Right atrium auricular region (tissue), 2 donors: ENCODE data around the gene KRTAP5-5. TPM values are rescaled to one million over a fixed set of nuclear protein-coding genes. Genes with fewer than 3 reads are reported as not detected.

Source experiments
- DNase-seq: peaks from one replicate; pipeline ENCODE4 v3.0.0-alpha.2; 2019; ENCODE audit warnings: low spot score
- H3K27ac ChIP-seq, 2 donors: fragments of 200-600 bp; sonication (generic); 1 replicate in 1 of 2; 2 replicates in 1 of 2; pipeline ENCODE4 v1.5.1; 2016 to 2019
- H3K27me3 ChIP-seq, 2 donors: fragments of 200-600 bp; sonication (generic); one replicate each; pipeline versions ENCODE4 v1.5.1 to v1.6.0; 2017 to 2019
- H3K36me3 ChIP-seq: fragments of 200-600 bp; sonication (generic); one replicate; pipeline ENCODE4 v1.5.1; 2016
- H3K4me1 ChIP-seq, 2 donors: fragments of 200-600 bp; sonication (generic); one replicate each; pipeline versions ENCODE4 v1.5.1 to v1.6.0; 2017 to 2019
- H3K4me3 ChIP-seq, 2 donors: fragments of 200-600 bp; sonication (generic); 1 replicate in 1 of 2; 2 replicates in 1 of 2; pipeline ENCODE4 v1.5.1; 2017 to 2019; ENCODE audit warnings: mild to moderate bottlenecking in 1 of 2, moderate library complexity in 1 of 2
- H3K9me3 ChIP-seq, 2 donors: fragments of 200-600 bp; sonication (generic); one replicate each; pipeline ENCODE4 v1.5.1; 2019
- total RNA-seq, 2 donors: library from RNA; depleted of rRNA; stranded (reverse); fragments of >200 nt; gene quantifications; one replicate each; pipeline ENCODE4 v1.1.0, GENCODE V29; 2016
- TF ChIP-seq, protein P1 (sequence below), 2 donors: fragments of 200-600 bp; sonication (generic); IDR thresholded peaks; one replicate each; pipeline ENCODE4 v1.5.1; 2019; ENCODE audit warnings: antibody characterized with exemption in 2 of 2

Gene KRTAP5-5
- total RNA-seq, 2 donors from 2014 or later: not detected

GRCh38 chr11:1652442-1652770 is 22.8 kb downstream of the KRTAP5-5 start:
- TF ChIP-seq, protein P1, sequence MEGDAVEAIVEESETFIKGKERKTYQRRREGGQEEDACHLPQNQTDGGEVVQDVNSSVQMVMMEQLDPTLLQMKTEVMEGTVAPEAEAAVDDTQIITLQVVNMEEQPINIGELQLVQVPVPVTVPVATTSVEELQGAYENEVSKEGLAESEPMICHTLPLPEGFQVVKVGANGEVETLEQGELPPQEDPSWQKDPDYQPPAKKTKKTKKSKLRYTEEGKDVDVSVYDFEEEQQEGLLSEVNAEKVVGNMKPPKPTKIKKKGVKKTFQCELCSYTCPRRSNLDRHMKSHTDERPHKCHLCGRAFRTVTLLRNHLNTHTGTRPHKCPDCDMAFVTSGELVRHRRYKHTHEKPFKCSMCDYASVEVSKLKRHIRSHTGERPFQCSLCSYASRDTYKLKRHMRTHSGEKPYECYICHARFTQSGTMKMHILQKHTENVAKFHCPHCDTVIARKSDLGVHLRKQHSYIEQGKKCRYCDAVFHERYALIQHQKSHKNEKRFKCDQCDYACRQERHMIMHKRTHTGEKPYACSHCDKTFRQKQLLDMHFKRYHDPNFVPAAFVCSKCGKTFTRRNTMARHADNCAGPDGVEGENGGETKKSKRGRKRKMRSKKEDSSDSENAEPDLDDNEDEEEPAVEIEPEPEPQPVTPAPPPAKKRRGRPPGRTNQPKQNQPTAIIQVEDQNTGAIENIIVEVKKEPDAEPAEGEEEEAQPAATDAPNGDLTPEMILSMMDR (IDR thresholded peaks at IDR 0.05): no peak
- H3K36me3 ChIP-seq: no peaks in the 10 kb centered on the region
- no peak overlapping the region for H3K27ac ChIP-seq
- no peaks in the 10 kb centered on the region for H3K27me3 ChIP-seq
- no peak overlapping the region for H3K4me3 ChIP-seq
- H3K9me3 ChIP-seq: no peaks in the 10 kb centered on the region
- DNase-seq: no peak
- H3K4me1 ChIP-seq: no peaks in the 10 kb centered on the region

- no peaks in the 10 kb centered on the region for H3K4me1 ChIP-seq
- TF ChIP-seq, protein P1 (IDR thresholded peaks at IDR 0.05): peak; percentile 95 to 99
- DNase-seq: peak; percentile 72
- H3K27ac ChIP-seq: no peak overlapping the region
- no peaks in the 10 kb centered on the region for H3K36me3 ChIP-seq
- H3K9me3 ChIP-seq: no peaks in the 10 kb centered on the region
- H3K4me3 ChIP-seq: no peak overlapping the region
- H3K27me3 ChIP-seq: no peaks in the 10 kb centered on the region
Measured at GRCh38 chr11:1652771-1653540, 23.4 kb downstream of the KRTAP5-5 start.

DNA sequence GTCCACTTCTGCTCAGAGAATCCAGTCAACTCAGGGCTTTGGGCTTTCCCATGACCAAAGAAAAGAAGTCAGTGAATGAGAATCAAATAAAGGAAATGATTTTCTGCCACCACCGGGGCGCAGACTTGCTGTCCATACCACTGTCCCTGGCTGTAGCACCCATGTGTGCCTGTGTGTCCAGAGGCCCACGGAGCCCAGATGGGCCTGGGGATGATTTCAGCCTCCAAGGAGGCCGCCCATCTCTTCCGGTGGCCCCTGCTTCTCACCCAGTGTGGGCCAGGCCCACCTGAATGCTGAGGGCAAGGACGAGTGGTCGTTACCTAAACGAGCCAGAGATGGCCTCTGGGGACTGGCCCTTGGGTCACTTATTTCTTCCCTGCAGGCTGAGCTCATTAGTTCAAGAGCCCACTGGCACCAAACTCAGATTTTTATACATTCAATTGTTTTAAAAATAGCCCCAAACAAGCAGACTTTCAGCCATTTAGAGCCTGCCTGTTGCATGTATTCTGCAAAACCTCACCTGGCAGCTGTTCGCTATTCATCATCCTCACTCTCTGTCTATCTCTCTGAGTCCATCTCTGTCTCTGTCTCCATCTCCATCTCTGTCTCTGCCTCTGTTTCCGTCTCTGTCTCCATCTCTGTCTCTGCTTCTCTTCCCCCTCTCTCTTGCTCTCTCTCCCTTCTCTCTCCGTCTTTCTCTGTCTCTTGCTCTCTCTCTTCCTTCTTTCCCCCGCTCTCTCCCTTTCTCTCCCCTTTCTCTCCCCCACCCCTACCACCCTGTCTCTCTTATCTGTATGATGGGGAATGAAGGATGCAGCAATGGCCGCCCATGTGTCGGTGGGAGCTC is 24.2 kb downstream of the KRTAP5-5 start:
- no peaks in the 10 kb centered on the region for H3K4me1 ChIP-seq
- H3K27ac ChIP-seq: no peak overlapping the region
- no peaks in the 10 kb centered on the region for H3K27me3 ChIP-seq
- no peaks in the 10 kb centered on the region for H3K9me3 ChIP-seq
- TF ChIP-seq, protein P1 (IDR thresholded peaks at IDR 0.05): no peak
- H3K4me3 ChIP-seq: no peak overlapping the region
- DNase-seq: no peak
- H3K36me3 ChIP-seq: no peaks in the 10 kb centered on the region

DNA sequence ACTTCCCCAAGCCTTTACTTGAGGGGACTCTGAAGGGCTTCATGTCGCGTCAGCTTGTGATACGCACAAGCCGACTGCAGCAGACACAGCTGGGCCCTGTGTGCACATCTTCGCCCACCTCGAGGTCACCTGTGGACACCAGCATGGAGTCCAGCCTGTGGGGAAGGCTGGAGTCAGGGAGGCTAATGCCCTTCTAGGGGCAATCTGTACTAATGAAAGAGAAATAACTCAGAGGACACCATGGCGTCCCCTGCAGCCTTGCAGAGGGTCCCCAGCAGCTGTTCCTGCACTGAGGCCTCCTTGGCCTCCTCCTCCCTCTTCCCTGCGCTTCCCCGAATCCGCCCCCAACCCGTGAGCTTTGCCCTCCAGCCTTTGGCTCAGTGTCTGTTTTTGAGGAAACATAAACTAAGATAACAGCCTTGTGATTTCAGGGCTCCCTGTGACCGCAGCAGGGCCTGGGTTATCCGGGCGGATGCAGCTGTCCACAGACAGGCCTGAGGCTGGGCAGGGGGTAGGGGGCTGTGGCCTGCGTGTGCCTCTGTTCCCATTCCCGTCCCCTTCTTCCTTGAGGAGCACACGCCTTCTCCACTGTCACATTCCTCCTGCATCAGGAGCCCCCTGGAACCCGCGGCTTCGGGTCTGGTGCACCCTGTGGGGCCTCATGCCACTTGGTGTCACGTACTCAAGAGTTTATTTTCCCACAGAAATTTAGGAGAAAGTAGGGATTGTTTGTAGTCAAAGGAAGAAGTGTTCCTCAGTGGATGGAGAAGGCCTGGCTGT is 25.0 kb downstream of the KRTAP5-5 start:
- no peak for DNase-seq
- Histone ChIP-seq H3K4me3 (no peak overlapping the region), H3K4me1 (no peaks in the 10 kb centered on the region), H3K36me3 (no peaks in the 10 kb centered on the region), H3K27me3 (no peaks in the 10 kb centered on the region), H3K9me3 (no peaks in the 10 kb centered on the region), H3K27ac (no peak overlapping the region)
- TF ChIP-seq, protein P1 (IDR thresholded peaks at IDR 0.05): no peak

- TF ChIP-seq, protein P1 (IDR thresholded peaks at IDR 0.05): no peak
- no peak overlapping the region for H3K27ac ChIP-seq
- H3K36me3 ChIP-seq: no peaks in the 10 kb centered on the region
- H3K9me3 ChIP-seq: no peaks in the 10 kb centered on the region
- no peaks in the 10 kb centered on the region for H3K4me1 ChIP-seq
- H3K4me3 ChIP-seq: no peak overlapping the region
- no peak for DNase-seq
- no peaks in the 10 kb centered on the region for H3K27me3 ChIP-seq
Measured at GRCh38 chr11:1655168-1656060, 25.8 kb downstream of the KRTAP5-5 start.
